Measurements from ENCODE around the gene RPS24.
"Not testable (repeated sequence)": the region's sequence is repeated elsewhere in the genome, so short reads cannot be mapped to it uniquely, and the experiment has no call there.

Gene RPS24

DNA sequence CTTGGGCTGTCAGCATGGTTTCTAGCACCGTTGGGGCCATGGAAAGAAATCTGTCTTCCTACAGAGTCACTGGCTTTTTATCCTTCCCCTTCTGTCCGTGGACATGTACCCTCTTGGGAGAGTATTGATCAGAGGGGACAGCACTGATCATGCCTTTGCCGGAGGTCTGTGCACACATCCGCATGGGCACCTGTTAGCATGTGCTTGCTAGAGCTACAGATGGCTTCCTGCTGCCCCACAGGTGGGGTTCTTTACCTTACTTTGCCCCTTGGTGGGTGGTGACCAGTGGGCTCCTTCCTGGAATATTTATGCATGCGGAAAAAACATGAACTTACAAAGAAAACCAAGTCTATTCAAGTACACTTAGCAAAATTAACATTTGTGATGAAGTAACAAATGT, 24.9 kb downstream of the RPS24 start:
- DNase-seq = no peak

DNA sequence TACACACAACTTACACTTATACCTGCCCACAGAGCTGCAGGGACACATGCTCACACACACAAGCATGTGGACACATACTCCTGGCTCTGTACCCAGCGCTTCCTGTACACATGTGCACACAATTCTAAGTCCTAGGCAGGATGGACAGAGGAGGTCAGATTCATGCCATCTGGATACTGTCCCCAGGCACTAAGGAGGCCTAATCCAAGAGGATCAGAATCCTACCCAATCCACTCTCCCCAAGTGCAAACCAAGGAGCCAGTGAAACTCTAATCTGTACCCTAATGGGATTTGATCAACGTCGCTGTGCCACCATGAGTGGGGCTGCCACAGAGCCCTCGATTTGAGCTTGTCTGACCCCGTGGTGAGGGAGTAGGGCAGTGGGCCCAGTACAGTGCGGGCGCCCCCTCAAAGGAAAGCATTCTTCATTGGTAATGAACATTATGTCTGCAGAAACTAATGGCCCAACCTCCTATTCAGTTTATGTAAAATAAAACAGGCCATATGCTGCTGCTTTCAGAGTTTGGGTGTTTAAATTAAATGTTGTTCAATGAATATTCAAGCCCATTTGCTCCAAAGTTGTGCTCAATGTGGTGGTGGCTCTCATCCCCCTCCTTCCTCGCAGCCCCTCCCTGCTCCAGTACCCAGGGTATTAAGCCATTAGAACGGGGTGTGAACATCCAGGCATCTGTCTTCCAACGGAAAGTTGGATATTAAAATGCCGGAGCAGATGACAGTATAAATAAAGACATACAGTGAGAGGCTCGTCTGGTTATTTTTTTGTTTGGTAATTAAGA, 26.4 kb downstream of the RPS24 start:
- no peak for DNase-seq

GRCh38 chr10:78062296-78062695, 28.6 kb downstream of the RPS24 start:
- DNase-seq = no peak

- no peak for DNase-seq
These were observed 29.6 kb downstream of the RPS24 start for GRCh38 chr10:78063236-78063635.

GRCh38 chr10:78064919-78065318, 31.3 kb downstream of the RPS24 start:
- DNase-seq = not testable (repeated sequence)

DNA sequence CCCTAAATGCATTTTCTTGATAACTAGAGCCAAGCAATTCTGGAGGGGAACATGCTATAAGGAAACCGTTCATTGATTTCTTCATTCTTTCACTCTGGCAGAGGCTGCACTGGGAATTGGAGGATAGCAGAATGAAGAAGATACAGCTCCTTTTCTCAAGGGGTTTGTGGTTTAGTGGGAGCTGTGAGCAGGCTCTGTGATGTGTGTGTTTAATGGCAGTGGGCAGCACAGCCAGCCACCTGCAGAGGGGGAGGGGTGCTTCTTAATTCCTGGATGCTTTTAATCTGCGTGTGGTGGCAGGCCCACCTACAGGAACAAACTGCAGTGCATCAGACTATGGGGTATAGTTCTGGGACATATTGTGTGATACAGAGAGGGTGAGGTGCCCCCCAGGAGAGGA, 31.9 kb downstream of the RPS24 start:
- no peak for DNase-seq

DNA sequence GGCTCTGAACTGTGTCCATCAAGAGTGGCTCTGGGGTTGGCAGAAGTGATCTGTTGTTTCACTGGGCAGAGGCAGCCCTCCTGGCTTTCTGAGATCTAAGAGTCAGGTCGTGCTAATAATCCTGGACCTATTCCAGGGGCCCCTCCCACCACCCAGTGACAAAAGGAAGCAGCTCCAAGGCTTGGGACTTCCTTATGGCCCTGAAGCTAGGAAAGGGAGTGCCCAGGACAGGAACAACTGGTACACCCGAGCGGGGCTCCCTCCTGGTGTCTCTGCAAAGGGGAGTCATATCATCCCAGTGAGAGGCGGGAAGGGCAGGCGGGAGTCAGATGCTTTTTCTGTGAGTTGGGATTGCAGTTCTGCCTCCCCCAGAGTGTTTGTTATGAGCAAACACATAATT, 32.3 kb downstream of the RPS24 start:
- DNase-seq = no peak

GRCh38 chr10:78066728-78067430, 33.2 kb downstream of the RPS24 start:
- no peak for DNase-seq

DNA sequence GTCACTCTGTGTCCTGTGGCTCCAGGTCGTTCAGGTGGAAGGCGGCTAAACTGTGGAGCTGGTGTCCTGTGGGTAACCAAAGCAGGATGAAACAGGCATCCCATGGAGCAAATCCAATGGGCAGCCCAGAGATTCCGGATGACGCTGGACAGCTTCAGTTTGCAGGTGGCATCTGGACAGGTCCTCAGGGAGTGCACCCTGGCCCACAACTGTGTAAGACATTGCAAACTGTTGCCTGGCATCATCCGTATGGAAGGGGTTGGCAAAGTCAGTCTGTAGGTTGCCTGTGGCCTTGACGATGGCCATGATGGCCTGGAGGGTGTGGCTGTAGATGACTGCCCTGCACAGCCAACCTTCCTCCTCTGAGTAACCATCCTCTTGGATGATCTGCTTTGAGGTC, 35.5 kb downstream of the RPS24 start:
- DNase-seq = no peak

DNA sequence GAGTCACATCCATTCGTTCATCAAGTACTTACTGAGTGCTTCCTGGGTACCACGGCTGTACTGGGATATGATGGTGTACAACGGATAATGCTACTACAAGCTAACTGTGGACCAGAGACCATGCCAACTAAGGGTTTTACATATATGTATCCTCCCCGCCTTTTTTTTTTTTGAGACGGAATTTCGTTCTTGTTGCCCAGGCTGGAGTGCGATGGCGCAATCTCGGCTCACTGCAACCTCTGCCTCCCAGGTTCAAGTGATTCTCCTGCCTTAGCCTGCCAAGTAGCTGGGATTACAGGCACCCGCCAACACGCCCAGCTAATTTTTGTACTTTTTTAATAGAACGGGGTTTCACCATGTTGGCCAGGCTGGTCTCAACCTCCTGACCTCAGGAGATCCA, 36.4 kb downstream of the RPS24 start:
- not testable (repeated sequence) for DNase-seq

DNA sequence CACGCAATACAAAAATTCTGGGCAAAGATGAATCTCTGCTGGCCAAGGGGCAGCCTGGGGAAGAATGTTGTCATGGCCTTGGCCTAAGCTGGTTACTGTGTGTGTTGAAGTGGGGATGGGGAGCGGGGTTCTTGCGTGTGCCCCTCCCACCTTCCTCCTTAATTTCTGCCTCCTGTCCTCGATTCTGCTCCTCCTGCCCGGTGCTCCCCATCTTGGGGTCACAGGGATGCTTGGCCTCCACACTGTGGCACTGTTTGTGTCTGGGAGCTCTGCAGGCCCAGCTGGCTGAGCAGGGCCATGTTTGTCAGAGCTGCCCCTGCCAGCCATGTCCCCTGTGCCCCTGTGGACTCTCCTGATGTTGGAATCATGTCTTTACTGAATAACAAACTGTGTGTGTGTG, 37.1 kb downstream of the RPS24 start:
- DNase-seq = no peak

- no peak for DNase-seq
These were observed 37.6 kb downstream of the RPS24 start for GRCh38 chr10:78071140-78071856.

DNA sequence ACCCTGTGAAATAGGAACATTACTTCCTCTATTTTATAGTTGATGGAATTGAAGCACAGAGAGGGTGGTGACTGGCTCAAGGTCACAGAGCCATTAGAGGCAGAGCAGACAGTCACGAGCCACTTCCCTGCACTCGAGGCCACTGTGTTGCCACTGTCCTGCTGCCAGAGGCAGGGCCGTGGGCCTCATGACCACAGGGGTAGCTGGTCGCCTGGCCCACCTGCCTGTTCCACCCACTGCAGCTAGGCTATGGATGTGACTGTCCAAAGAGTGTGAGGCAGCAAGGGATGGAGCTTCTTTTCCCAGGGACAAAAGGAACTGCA, 38.2 kb downstream of the RPS24 start:
- DNase-seq = no peak

- DNase-seq = no peak
These were observed 38.8 kb downstream of the RPS24 start for GRCh38 chr10:78072504-78072903.

GRCh38 chr10:78075806-78076205, 42.1 kb downstream of the RPS24 start:
- not testable (repeated sequence) for DNase-seq

DNA sequence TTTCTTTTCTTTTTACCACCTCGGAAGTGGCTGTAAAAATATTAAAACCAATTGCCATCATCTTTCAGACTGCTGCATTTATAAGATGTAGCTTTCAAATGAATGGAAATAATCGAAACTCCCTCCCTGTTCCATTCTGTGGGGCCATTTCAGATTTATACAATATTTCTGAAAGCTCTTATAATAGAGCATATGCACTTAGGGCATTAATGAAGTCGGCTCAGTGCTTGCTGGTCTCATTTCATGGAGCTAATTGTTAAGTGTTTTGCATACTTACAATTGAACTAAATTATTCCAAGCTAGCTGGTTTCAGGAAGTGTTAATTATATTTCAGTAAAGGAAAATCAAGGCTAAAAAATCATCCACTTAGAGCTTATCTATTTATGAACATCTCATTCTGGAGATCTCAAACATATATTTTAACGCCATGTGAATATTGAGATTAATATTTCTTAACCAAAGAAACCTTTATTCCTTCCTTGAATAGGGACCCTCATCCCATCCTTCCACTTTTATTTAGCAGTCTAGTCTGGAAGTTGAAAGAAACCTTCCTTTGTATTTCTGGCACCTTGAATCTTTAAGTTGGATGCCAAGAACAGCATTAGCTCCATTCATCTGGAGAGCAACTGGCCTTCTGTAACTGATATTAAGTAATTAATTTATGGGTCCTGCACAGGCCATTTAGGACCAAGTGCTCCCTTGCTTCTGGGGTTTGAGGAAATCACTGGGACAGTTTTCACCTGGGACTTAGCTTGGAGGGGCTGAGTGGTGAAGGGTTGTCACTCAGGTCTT, 45.1 kb downstream of the RPS24 start:
- DNase-seq = no peak

DNA sequence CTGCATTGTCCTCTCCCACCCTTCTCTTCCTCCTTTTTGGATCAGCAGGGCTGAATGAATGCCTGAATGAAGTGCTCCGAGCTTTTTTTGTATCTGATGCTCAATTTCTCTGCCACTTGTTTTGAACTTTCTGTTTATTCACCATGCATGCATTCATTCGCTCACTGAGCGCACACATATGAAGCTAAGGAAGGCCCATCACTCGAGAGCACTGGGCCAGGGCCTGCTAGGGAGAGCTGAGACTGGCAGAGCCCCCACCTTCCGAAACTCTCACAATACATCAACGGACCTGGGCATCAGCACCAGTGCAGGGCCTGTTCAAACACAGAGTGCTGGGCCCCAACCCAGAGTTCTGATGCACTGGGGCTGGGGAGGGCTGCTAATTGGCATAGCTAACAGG, 45.7 kb downstream of the RPS24 start:
- DNase-seq = no peak

DNA sequence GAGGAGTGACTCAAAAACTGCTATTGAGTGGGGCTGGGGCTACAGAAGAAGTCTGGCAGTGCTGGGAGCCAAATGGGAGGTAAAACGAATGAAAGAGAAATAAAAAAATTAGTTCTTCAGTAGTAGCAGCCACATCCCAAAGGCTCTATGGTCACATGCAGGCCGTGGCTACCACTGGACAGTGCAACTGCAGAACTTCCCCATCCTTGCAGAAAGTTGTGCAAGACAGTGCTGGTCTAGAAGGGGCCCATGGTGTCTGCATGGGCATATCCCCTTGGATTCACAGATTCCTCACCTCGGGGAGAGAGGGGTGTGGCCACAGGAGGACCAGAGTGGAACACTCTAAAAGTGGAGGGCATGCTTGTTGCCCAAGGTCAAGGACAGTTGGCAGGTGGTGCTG, 47.6 kb downstream of the RPS24 start:
- no peak for DNase-seq

GRCh38 chr10:78082636-78083035, 49.0 kb downstream of the RPS24 start:
- no peak for DNase-seq
